EH (cell line): Measurements from ENCODE around the gene FGFBP1.

Experiments used
- DNase-seq: peaks from one replicate; pipeline ENCODE4 v3.0.0-alpha.2; 2015; ENCODE audit warnings: low read depth

The FGFBP1 gene

GRCh38 chr4:15938640-15939039, at the start of gene FGFBP1:
TSS of gene FGFBP1 (minus strand) at chr4:15938740. CDS start at chr4:15936632, 2,108 bp downstream.
- DNase-seq = no peak

- DNase-seq = no peak
These were observed 49.7 kb upstream of the FGFBP1 start for GRCh38 chr4:15988222-15988621.

GRCh38 chr4:15986907-15987306, 48.4 kb upstream of the FGFBP1 start:
- no peak for DNase-seq

GRCh38 chr4:15983610-15984009, 45.1 kb upstream of the FGFBP1 start:
- DNase-seq = no peak

GRCh38 chr4:15982842-15983524, 44.4 kb upstream of the FGFBP1 start:
- peak; percentile 21 for DNase-seq

- DNase-seq = peak; percentile 8
These were observed 38.2 kb upstream of the FGFBP1 start for GRCh38 chr4:15976456-15977447.

- no peak for DNase-seq
These were observed 32.7 kb upstream of the FGFBP1 start for GRCh38 chr4:15971068-15971801.

- DNase-seq = no peak
These were observed 30.2 kb upstream of the FGFBP1 start for GRCh38 chr4:15968551-15969300.

- no peak for DNase-seq
These were observed 26.8 kb upstream of the FGFBP1 start for GRCh38 chr4:15965325-15965724.

GRCh38 chr4:15964159-15964558, 25.6 kb upstream of the FGFBP1 start:
- no peak for DNase-seq

- no peak for DNase-seq
These were observed 25.0 kb upstream of the FGFBP1 start for GRCh38 chr4:15963576-15963975.

- DNase-seq = peak; percentile 63
These were observed 24.5 kb upstream of the FGFBP1 start, which contains the start of gene FGFBP2 for GRCh38 chr4:15963001-15963451. TSS of gene FGFBP2 (minus strand) at chr4:15963175. CDS start at chr4:15963129, 46 bp downstream.

- no peak for DNase-seq
These were observed 23.4 kb upstream of the FGFBP1 start for GRCh38 chr4:15961781-15962510.

GRCh38 chr4:15958562-15958961, 20.0 kb upstream of the FGFBP1 start:
- no peak for DNase-seq

GRCh38 chr4:15956179-15956850, 17.8 kb upstream of the FGFBP1 start:
- peak; percentile 70 for DNase-seq

- DNase-seq = peak; percentile 21
These were observed 17.1 kb upstream of the FGFBP1 start for GRCh38 chr4:15955670-15956069.

- no peak for DNase-seq
These were observed 15.1 kb upstream of the FGFBP1 start for GRCh38 chr4:15953625-15954024.

GRCh38 chr4:15951781-15952180, 13.2 kb upstream of the FGFBP1 start:
- DNase-seq = no peak

- no peak for DNase-seq
These were observed 10.3 kb upstream of the FGFBP1 start for GRCh38 chr4:15948826-15949225.

GRCh38 chr4:15947684-15948083, 9.1 kb upstream of the FGFBP1 start:
- DNase-seq = no peak
